Naive thymus-derived CD8-positive, alpha-beta T cell (primary cell): Measurements from ENCODE around the gene HOMER2. TPM values are rescaled to one million over a fixed set of nuclear protein-coding genes. Genes with fewer than 3 reads are reported as not detected.
"Not testable (repeated sequence)": the region's sequence is repeated elsewhere in the genome, so short reads cannot be mapped to it uniquely, and the experiment has no call there.

Source experiments
- ATAC-seq, 2 donors: fragments of 150-1000 bp; cut with Tn5 transposase in 1 of 2; sonication (Bioruptor Pico), chemical (Tn5 transposase) in 1 of 2; 1 replicate in 1 of 2; 2 replicates in 1 of 2; pipeline ENCODE4 v1.10.0; 2021; ENCODE audit warnings: mild to moderate bottlenecking in 2 of 2, moderate library complexity in 2 of 2
- POLR2A ChIA-PET: fragments of 350-600 bp; sonication (Branson Sonifier 250); formaldehyde crosslinking; loops from one replicate; lab custom pipeline; 2021; ENCODE audit warnings: antibody characterized with exemption; lab: Charles Lee
- DNase-seq, 10 donors: peaks; one replicate each; pipeline versions ENCODE4 v3.0.0 to v3.0.0-alpha.2; 2020 to 2022
- H3K27ac Mint-ChIP-seq, 10 donors: one replicate each; pipeline ENCODE4 v1.8.0; 2020 to 2022; ENCODE audit warnings: mild to moderate bottlenecking in 10 of 10, mixed read lengths in 10 of 10, moderate library complexity in 4 of 10, inconsistent platforms in 1 of 10
- H3K27me3 Mint-ChIP-seq, 5 donors: one replicate each; pipeline ENCODE4 v1.8.0; 2021 to 2022; ENCODE audit warnings: mixed read lengths in 5 of 5
- H3K36me3 Mint-ChIP-seq, 3 donors: one replicate each; pipeline ENCODE4 v1.8.0; 2020 to 2022; ENCODE audit warnings: mixed read lengths in 3 of 3, mild to moderate bottlenecking in 2 of 3, inconsistent platforms in 1 of 3
- H3K4me1 Mint-ChIP-seq, 4 donors: one replicate each; pipeline ENCODE4 v1.8.0; 2021 to 2022; ENCODE audit warnings: mixed read lengths in 4 of 4
- H3K4me3 Mint-ChIP-seq, 10 donors: one replicate each; pipeline ENCODE4 v1.8.0; 2020 to 2022; ENCODE audit warnings: mild to moderate bottlenecking in 10 of 10, mixed read lengths in 10 of 10, moderate library complexity in 6 of 10, inconsistent platforms in 1 of 10
- H3K9me3 Mint-ChIP-seq, 9 donors: one replicate each; pipeline ENCODE4 v1.8.0; 2020 to 2022; ENCODE audit warnings: mixed read lengths in 9 of 9, mild to moderate bottlenecking in 3 of 9, inconsistent platforms in 1 of 9, moderate library complexity in 1 of 9
- polyA plus RNA-seq, 3 donors: library from polyadenylated mRNA; unstranded; fragments of 300-500 nt; fragmentation: Illumina TruSeq; gene quantifications; one replicate each; pipeline ENCODE4 v1.2.3, GENCODE V29; 2021
- total RNA-seq, 8 experiments: library from RNA in 2 of 8; stranded (reverse) in 2 of 8; gene quantifications; one replicate each; pipeline ENCODE4 v1.2.3 and lab custom pipeline; 2021 to 2026

The HOMER2 gene
- total and polyA plus RNA-seq, 5 experiments from 2014 or later = 0.23 to 6.2 (median 3.1) TPM

- no peak overlapping the region for H3K27ac Mint-ChIP-seq
- H3K27me3 Mint-ChIP-seq = no peaks in the 10 kb centered on the region
- H3K4me3 Mint-ChIP-seq = no peak overlapping the region
- no peak for ATAC-seq
- DNase-seq = no peak
- H3K36me3 Mint-ChIP-seq = peaks cover 0 to 2% (median 0%) of the 10 kb centered on the region in 3 donors
- H3K4me1 Mint-ChIP-seq = peaks cover 0 to 2% (median 0%) of the 10 kb centered on the region in 4 donors
- POLR2A ChIA-PET = no interaction called here
- peaks cover 0 to 3% (median 0%) of the 10 kb centered on the region in 9 donors for H3K9me3 Mint-ChIP-seq
These were observed 74.2 kb downstream of the HOMER2 start for GRCh38 chr15:82878325-82878724.

GRCh38 chr15:82877825-82878224 is 74.7 kb downstream of the HOMER2 start:
- no peak overlapping the region for H3K27ac Mint-ChIP-seq
- no peaks in the 10 kb centered on the region for H3K27me3 Mint-ChIP-seq
- DNase-seq (no peak), ATAC-seq (no peak)
- POLR2A ChIA-PET = no interaction called here
- H3K9me3 Mint-ChIP-seq = peaks cover 0 to 3% (median 0%) of the 10 kb centered on the region in 9 donors
- peaks cover 0 to 2% (median 0%) of the 10 kb centered on the region in 4 donors for H3K4me1 Mint-ChIP-seq
- peaks cover 0 to 2% (median 0%) of the 10 kb centered on the region in 3 donors for H3K36me3 Mint-ChIP-seq
- no peak overlapping the region for H3K4me3 Mint-ChIP-seq

- ATAC-seq (no peak), DNase-seq (no peak)
- no peak overlapping the region for H3K4me3 Mint-ChIP-seq
- peaks cover 0 to 5% (median under 1%) of the 10 kb centered on the region in 4 donors for H3K4me1 Mint-ChIP-seq
- H3K36me3 Mint-ChIP-seq = peaks cover 0 to 6% (median 0%) of the 10 kb centered on the region in 3 donors
- no peaks in the 10 kb centered on the region for H3K9me3 Mint-ChIP-seq
- no peak overlapping the region for H3K27ac Mint-ChIP-seq
- POLR2A ChIA-PET = no interaction called here
- peaks cover 0 to 4% (median 0%) of the 10 kb centered on the region in 5 donors for H3K27me3 Mint-ChIP-seq
These were observed 77.0 kb downstream of the HOMER2 start for GRCh38 chr15:82875411-82876003.

GRCh38 chr15:82874961-82875360 is 77.6 kb downstream of the HOMER2 start:
- no peak overlapping the region for H3K4me3 Mint-ChIP-seq
- H3K27me3 Mint-ChIP-seq = peaks cover 0 to 4% (median 0%) of the 10 kb centered on the region in 5 donors
- POLR2A ChIA-PET = no interaction called here
- H3K36me3 Mint-ChIP-seq = peaks cover 0 to 6% (median 0%) of the 10 kb centered on the region in 3 donors
- H3K4me1 Mint-ChIP-seq = peaks cover 0 to 5% (median 0%) of the 10 kb centered on the region in 4 donors
- DNase-seq = no peak
- H3K27ac Mint-ChIP-seq = no peak overlapping the region
- no peaks in the 10 kb centered on the region for H3K9me3 Mint-ChIP-seq
- ATAC-seq = no peak

GRCh38 chr15:82874267-82874666 is 78.3 kb downstream of the HOMER2 start:
- ATAC-seq (no peak), DNase-seq (no peak)
- H3K27ac Mint-ChIP-seq = no peak overlapping the region
- H3K9me3 Mint-ChIP-seq = no peaks in the 10 kb centered on the region
- no peak overlapping the region for H3K4me3 Mint-ChIP-seq
- peaks cover 0 to 5% (median 0%) of the 10 kb centered on the region in 4 donors for H3K4me1 Mint-ChIP-seq
- peaks cover 0 to 6% (median 0%) of the 10 kb centered on the region in 3 donors for H3K36me3 Mint-ChIP-seq
- POLR2A ChIA-PET = no interaction called here
- peaks cover 0 to 4% (median 0%) of the 10 kb centered on the region in 5 donors for H3K27me3 Mint-ChIP-seq

GRCh38 chr15:82873000-82873680 is 79.4 kb downstream of the HOMER2 start:
- Mint-ChIP-seq H3K27me3 (peaks cover 0 to 4% (median 0%) of the 10 kb centered on the region in 5 donors), H3K36me3 (peaks cover 0 to 6% (median 0%) of the 10 kb centered on the region in 3 donors), H3K9me3 (no peaks in the 10 kb centered on the region), H3K27ac (no peak overlapping the region), H3K4me1 (peaks cover 0 to 5% (median 0%) of the 10 kb centered on the region in 4 donors), H3K4me3 (no peak overlapping the region)
- POLR2A ChIA-PET = no interaction called here
- DNase-seq (no peak), ATAC-seq (no peak)

DNA sequence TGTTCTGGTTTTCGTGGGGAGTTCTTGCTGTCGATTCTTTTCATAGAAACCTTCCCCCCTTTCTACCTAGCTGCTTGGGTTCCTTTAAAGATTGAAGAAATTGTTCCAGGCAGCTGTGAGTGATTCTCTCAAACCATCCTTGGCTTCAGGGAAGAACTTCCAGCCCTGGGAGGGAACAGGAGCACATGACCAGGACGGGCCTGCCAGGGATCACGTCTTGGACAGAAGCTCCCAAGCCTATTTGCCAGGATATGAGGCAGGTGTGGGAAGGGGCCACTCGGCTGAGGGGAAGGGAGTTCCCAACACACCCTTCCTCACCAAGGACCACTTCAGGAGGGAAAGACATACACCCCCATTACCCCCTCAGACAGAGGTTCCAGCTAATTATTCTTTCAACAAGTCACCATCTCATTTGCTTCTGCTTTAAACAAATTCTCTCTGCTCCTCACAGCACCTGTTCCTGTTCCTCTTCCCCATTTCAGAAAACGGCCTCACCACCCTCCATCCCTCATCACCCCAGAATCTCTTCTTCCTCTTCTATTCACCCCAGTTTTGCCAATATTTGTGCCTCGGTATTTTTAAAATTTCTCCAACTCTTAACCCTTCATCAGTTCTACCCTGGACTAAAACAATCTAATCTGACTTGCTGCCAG is 80.6 kb downstream of the HOMER2 start:
- Mint-ChIP-seq H3K4me3 (no peak overlapping the region), H3K27me3 (peaks cover 0 to 4% (median 0%) of the 10 kb centered on the region in 5 donors), H3K4me1 (peaks cover 0 to 5% (median 0%) of the 10 kb centered on the region in 4 donors), H3K27ac (no peak overlapping the region), H3K36me3 (peaks cover 0 to 6% (median 0%) of the 10 kb centered on the region in 3 donors), H3K9me3 (no peaks in the 10 kb centered on the region)
- no peak for DNase-seq
- ATAC-seq = no peak
- POLR2A ChIA-PET = no interaction called here

DNA sequence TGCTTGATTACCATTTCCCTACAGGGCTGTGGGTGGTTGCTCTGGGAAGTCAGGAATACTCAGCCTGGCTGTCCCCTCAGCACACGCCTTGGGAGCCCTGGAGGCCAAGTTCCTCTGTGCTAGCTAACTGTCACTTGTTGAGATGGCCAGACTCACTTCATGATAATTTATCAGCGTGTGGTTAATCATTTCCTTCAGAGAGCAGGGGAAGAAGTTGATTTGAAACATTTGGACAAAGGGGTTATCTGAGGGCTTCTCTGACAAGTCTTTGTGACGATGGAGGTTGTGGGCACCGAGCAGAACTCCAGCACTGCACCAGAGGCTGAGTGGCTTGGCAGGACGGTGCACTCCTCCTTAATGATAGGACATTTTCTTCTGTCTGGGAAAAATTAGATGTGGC is 81.2 kb downstream of the HOMER2 start:
- no peaks in the 10 kb centered on the region for H3K9me3 Mint-ChIP-seq
- peaks cover 0 to 4% (median 0%) of the 10 kb centered on the region in 5 donors for H3K27me3 Mint-ChIP-seq
- H3K4me3 Mint-ChIP-seq = no peak overlapping the region
- POLR2A ChIA-PET = no interaction called here
- no peak overlapping the region for H3K27ac Mint-ChIP-seq
- H3K4me1 Mint-ChIP-seq = peaks cover 0 to 5% (median 0%) of the 10 kb centered on the region in 4 donors
- no peak for ATAC-seq
- peaks cover 0 to 6% (median 0%) of the 10 kb centered on the region in 3 donors for H3K36me3 Mint-ChIP-seq
- no peak for DNase-seq

DNA sequence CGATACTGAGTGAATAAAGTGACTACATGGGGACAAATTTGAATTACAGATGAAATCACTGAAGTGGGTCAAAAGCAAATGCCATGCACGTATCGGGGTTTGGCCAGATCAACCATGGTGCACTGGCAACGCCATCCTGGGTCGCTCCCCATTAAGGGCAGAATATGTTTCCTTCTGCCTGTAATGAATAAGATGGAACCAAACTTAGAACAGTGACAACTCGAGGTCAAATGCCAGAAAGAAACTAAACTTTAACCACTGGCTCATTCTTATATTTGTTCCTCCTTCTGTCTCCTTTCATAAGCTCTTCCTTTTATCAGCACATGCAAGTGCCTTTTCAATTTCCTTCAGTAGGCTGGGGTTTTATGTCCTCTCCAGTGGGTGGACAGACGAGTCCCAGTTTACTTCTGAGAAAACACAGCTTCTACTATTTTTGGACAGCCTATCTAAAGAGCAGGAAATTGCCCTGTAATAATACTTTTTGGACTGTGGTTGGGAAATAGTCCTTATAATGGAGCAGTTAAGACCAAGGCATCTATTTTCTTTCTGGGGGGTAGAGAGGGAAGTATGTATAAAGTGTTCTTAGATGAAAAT is 81.7 kb downstream of the HOMER2 start:
- H3K27me3 Mint-ChIP-seq = peaks cover 0 to 4% (median 0%) of the 10 kb centered on the region in 5 donors
- no peak overlapping the region for H3K27ac Mint-ChIP-seq
- DNase-seq (no peak), ATAC-seq (no peak)
- no peak overlapping the region for H3K4me3 Mint-ChIP-seq
- H3K4me1 Mint-ChIP-seq = peaks cover 0 to 5% (median 0%) of the 10 kb centered on the region in 4 donors
- H3K36me3 Mint-ChIP-seq = peaks cover 0 to 6% (median 0%) of the 10 kb centered on the region in 3 donors
- POLR2A ChIA-PET = no interaction called here
- no peaks in the 10 kb centered on the region for H3K9me3 Mint-ChIP-seq

DNA sequence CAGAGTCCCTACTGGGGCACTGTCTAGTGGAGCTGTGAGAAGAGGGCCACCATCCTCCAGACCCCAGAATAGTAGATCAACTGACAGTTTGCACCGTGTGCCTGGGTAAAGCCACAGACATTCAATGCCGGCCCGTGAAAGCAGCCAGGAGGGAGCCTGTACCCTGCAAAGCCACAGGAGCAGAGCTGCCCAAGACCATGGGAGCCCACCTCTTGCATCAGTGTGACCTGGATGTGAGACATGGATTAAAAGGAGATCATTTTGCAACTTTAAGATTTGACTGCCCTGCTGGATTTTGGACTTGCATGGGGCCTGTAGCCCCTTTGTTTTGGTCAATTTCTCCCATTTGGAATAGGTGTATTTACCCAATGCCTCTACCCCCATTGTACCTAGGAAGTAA is 86.5 kb downstream of the HOMER2 start:
- DNase-seq, H3K4me1 Mint-ChIP-seq, ATAC-seq, H3K36me3 Mint-ChIP-seq, H3K4me3 Mint-ChIP-seq, H3K27me3 Mint-ChIP-seq, H3K27ac Mint-ChIP-seq, POLR2A ChIA-PET, H3K9me3 Mint-ChIP-seq: not testable (repeated sequence)

DNA sequence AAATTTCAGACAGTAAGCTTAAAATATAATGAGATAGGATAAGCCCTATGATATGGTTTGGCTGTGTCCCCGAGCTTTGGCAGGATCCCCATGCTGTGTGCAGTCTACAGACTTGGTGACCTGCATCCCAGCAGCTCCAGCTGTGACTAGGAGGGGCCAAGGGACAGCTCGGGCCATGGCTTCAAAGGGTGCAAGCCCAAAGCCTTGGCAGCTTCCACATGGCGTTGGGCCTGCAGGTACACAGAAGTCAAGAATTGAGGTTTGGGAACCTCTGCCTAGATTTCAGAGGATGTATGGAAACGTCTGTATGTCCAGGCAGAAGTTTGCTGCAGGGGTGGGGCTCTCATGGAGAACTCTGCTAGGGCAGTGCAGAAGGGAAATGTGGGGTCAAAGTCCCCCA is 86.9 kb downstream of the HOMER2 start:
- DNase-seq, H3K4me3 Mint-ChIP-seq, H3K36me3 Mint-ChIP-seq, H3K9me3 Mint-ChIP-seq, H3K27me3 Mint-ChIP-seq, ATAC-seq, POLR2A ChIA-PET, H3K4me1 Mint-ChIP-seq, H3K27ac Mint-ChIP-seq: not testable (repeated sequence)

GRCh38 chr15:82864967-82865366 is 87.6 kb downstream of the HOMER2 start:
- POLR2A ChIA-PET = no interaction called here
- H3K27me3 Mint-ChIP-seq = no peaks in the 10 kb centered on the region
- no peak overlapping the region for H3K27ac Mint-ChIP-seq
- DNase-seq = no peak
- no peaks in the 10 kb centered on the region for H3K36me3 Mint-ChIP-seq
- H3K4me3 Mint-ChIP-seq = no peak overlapping the region
- peaks cover 0 to 6% (median 0%) of the 10 kb centered on the region in 4 donors for H3K4me1 Mint-ChIP-seq
- no peaks in the 10 kb centered on the region for H3K9me3 Mint-ChIP-seq
- ATAC-seq = no peak
